ENCODE measurements around the gene PDZRN4.
"Not testable (repeated sequence)": the region's sequence is repeated elsewhere in the genome, so short reads cannot be mapped to it uniquely, and the experiment has no call there.

Gene PDZRN4

DNA sequence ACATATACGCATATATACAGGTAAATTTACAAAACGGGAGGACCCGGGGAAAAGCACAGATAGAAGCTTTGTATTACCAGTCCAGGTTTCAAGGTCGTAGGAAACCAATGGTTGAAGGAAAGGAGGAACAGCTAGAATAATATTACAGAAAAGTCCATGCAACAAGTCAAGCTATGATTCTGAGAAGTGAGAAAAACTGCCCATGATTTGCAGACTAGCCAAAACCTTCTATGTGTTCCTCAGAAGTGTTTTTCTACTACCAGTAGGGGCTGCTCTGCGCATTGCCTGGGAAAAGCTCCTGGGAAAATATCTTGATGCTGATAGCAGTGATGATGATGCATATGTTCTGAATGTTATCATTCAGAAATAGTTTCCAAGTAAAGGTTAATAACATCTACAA is 2.2 kb downstream of the PDZRN4 start:
- Histone ChIP-seq H3K79me2 (ENCODE audit: insufficient read depth, low read length) (no peaks in the 10 kb centered on the region), H4K20me1 (ENCODE audit: insufficient read depth, low read length, poor library complexity, severe bottlenecking) (no peaks in the 10 kb centered on the region), H3F3A (ENCODE audit: low read depth) (no peaks in the 10 kb centered on the region), H3K9ac (ENCODE audit: low read depth, low read length, poor library complexity, severe bottlenecking) (no peak overlapping the region), H3K4me2 (ENCODE audit: low read depth, low read length, poor library complexity, severe bottlenecking) (no peak overlapping the region), H3K9me3 (ENCODE audit: insufficient read depth, low read depth, low read length) (no peaks in the 10 kb centered on the region), H3K27me3 (ENCODE audit: insufficient read depth, low read length, poor library complexity, severe bottlenecking) (no peaks in the 10 kb centered on the region), H3K9me2 (replicated peaks; ENCODE audit: low read depth, low read length) (no peaks in the 10 kb centered on the region), H3K4me1 (ENCODE audit: insufficient read depth, low read length, poor library complexity, severe bottlenecking) (peaks cover 41% of the 10 kb centered on the region), H2AFZ (ENCODE audit: low read length) (no peak overlapping the region), H3K4me3 (ENCODE audit: low read length, poor library complexity, severe bottlenecking) (no peak overlapping the region), H3K36me3 (ENCODE audit: insufficient read depth, low read length) (no peaks in the 10 kb centered on the region)
- TF ChIP-seq CTCF (conservative IDR thresholded peaks at IDR 0.05; ENCODE audit: low read length) (peak; percentile 77), EZH2phosphoT487 (IDR thresholded peaks at IDR 0.05; ENCODE audit: borderline replicate concordance) (no peak)

GRCh38 chr12:41191549-41191948 is 3.4 kb downstream of the PDZRN4 start:
- not testable (repeated sequence) for H3K79me2 ChIP-seq (ENCODE audit: insufficient read depth, low read length); H3F3A ChIP-seq (ENCODE audit: low read depth); H2AFZ ChIP-seq (ENCODE audit: low read length); H3K36me3 ChIP-seq (ENCODE audit: insufficient read depth, low read length); H3K9me3 ChIP-seq (ENCODE audit: insufficient read depth, low read depth, low read length); H3K9me2 ChIP-seq (replicated peaks; ENCODE audit: low read depth, low read length); H3K4me2 ChIP-seq (ENCODE audit: low read depth, low read length, poor library complexity, severe bottlenecking); H3K27me3 ChIP-seq (ENCODE audit: insufficient read depth, low read length, poor library complexity, severe bottlenecking); H3K9ac ChIP-seq (ENCODE audit: low read depth, low read length, poor library complexity, severe bottlenecking); H4K20me1 ChIP-seq (ENCODE audit: insufficient read depth, low read length, poor library complexity, severe bottlenecking); H3K4me3 ChIP-seq (ENCODE audit: low read length, poor library complexity, severe bottlenecking)
- peaks cover 29% of the 10 kb centered on the region for H3K4me1 ChIP-seq (ENCODE audit: insufficient read depth, low read length, poor library complexity, severe bottlenecking)

- H3K79me2 ChIP-seq (ENCODE audit: insufficient read depth, low read length): no peaks in the 10 kb centered on the region
- no peak overlapping the region for H3K4me2 ChIP-seq (ENCODE audit: low read depth, low read length, poor library complexity, severe bottlenecking)
- peak overlapping the region; percentile 28 for H3K9ac ChIP-seq (ENCODE audit: low read depth, low read length, poor library complexity, severe bottlenecking)
- TF ChIP-seq CTCF (conservative IDR thresholded peaks at IDR 0.05; ENCODE audit: low read length) (no peak), EZH2phosphoT487 (IDR thresholded peaks at IDR 0.05; ENCODE audit: borderline replicate concordance) (no peak)
- H3K27me3 ChIP-seq (ENCODE audit: insufficient read depth, low read length, poor library complexity, severe bottlenecking): no peaks in the 10 kb centered on the region
- no peak overlapping the region for H3K4me3 ChIP-seq (ENCODE audit: low read length, poor library complexity, severe bottlenecking)
- no peaks in the 10 kb centered on the region for H3K9me2 ChIP-seq (replicated peaks; ENCODE audit: low read depth, low read length)
- H4K20me1 ChIP-seq (ENCODE audit: insufficient read depth, low read length, poor library complexity, severe bottlenecking): no peaks in the 10 kb centered on the region
- no peaks in the 10 kb centered on the region for H3F3A ChIP-seq (ENCODE audit: low read depth)
- H3K4me1 ChIP-seq (ENCODE audit: insufficient read depth, low read length, poor library complexity, severe bottlenecking): peaks cover 29% of the 10 kb centered on the region
- H3K9me3 ChIP-seq (ENCODE audit: insufficient read depth, low read depth, low read length): no peaks in the 10 kb centered on the region
- H2AFZ ChIP-seq (ENCODE audit: low read length): peak overlapping the region; percentile 68; the same call in 1 of the 2 replicates
- H3K36me3 ChIP-seq (ENCODE audit: insufficient read depth, low read length): no peaks in the 10 kb centered on the region
Measured at GRCh38 chr12:41193311-41193710, 5.2 kb downstream of the PDZRN4 start.

- H3K4me3 ChIP-seq (ENCODE audit: low read length, poor library complexity, severe bottlenecking): no peak overlapping the region
- H2AFZ ChIP-seq (ENCODE audit: low read length): peak overlapping the region; percentile 20; the same call in 1 of the 2 replicates
- H3K79me2 ChIP-seq (ENCODE audit: insufficient read depth, low read length): no peaks in the 10 kb centered on the region
- no peak overlapping the region for H3K9ac ChIP-seq (ENCODE audit: low read depth, low read length, poor library complexity, severe bottlenecking)
- no peaks in the 10 kb centered on the region for H3K9me3 ChIP-seq (ENCODE audit: insufficient read depth, low read depth, low read length)
- H3K27me3 ChIP-seq (ENCODE audit: insufficient read depth, low read length, poor library complexity, severe bottlenecking): no peaks in the 10 kb centered on the region
- H3K4me2 ChIP-seq (ENCODE audit: low read depth, low read length, poor library complexity, severe bottlenecking): no peak overlapping the region
- TF ChIP-seq CTCF (conservative IDR thresholded peaks at IDR 0.05; ENCODE audit: low read length) (no peak), EZH2phosphoT487 (IDR thresholded peaks at IDR 0.05; ENCODE audit: borderline replicate concordance) (no peak)
- no peaks in the 10 kb centered on the region for H3K9me2 ChIP-seq (replicated peaks; ENCODE audit: low read depth, low read length)
- peaks cover 35% of the 10 kb centered on the region for H3K4me1 ChIP-seq (ENCODE audit: insufficient read depth, low read length, poor library complexity, severe bottlenecking)
- H3F3A ChIP-seq (ENCODE audit: low read depth): no peaks in the 10 kb centered on the region
- no peaks in the 10 kb centered on the region for H4K20me1 ChIP-seq (ENCODE audit: insufficient read depth, low read length, poor library complexity, severe bottlenecking)
- H3K36me3 ChIP-seq (ENCODE audit: insufficient read depth, low read length): no peaks in the 10 kb centered on the region; the same call in 1 of the 2 replicates
Measured at GRCh38 chr12:41202051-41202450, 13.9 kb downstream of the PDZRN4 start.
